Neural crest cell (in vitro differentiated cells): ENCODE data around the gene CERS6. TPM values are rescaled to one million over a fixed set of nuclear protein-coding genes. Genes with fewer than 3 reads are reported as not detected.

Experiments used
- DNase-seq: peaks from one replicate; pipeline ENCODE4 v3.0.0; 2021; ENCODE audit warnings: low read depth, mixed read lengths, low spot score
- H3K27ac Mint-ChIP-seq: one replicate; pipeline ENCODE4 v1.8.0; 2021; ENCODE audit warnings: mild to moderate bottlenecking, mixed read lengths; ENCODE audit not compliant: unreplicated experiment
- H3K27me3 Mint-ChIP-seq: 2 replicates; pipeline ENCODE4 v1.8.0; 2021; ENCODE audit warnings: low read depth, mild to moderate bottlenecking, mixed read lengths
- H3K36me3 Mint-ChIP-seq: 2 replicates; pipeline ENCODE4 v1.8.0; 2021; ENCODE audit warnings: low read depth, mild to moderate bottlenecking, mixed read lengths
- H3K4me1 Mint-ChIP-seq: 2 replicates; pipeline ENCODE4 v1.8.0; 2021; ENCODE audit warnings: mixed read lengths
- H3K4me3 Mint-ChIP-seq: one replicate; pipeline ENCODE4 v1.8.0; 2021; ENCODE audit warnings: mild to moderate bottlenecking, mixed read lengths
- H3K9me3 Mint-ChIP-seq: 2 replicates; pipeline ENCODE4 v1.8.0; 2021; ENCODE audit warnings: mixed read lengths
- CTCF ChIP-seq: fragments of 200-600 bp; sonication (generic); conservative IDR thresholded peaks from 2 replicates; pipeline ENCODE4 v1.5.0; 2021; ENCODE audit warnings: antibody characterized with exemption, mild to moderate bottlenecking
- total RNA-seq: library from RNA; stranded (reverse); gene quantifications from 2 replicates; pipeline ENCODE4 v1.2.1, GENCODE V29; 2021

CERS6 gene
- total RNA-seq, 1 donor from 2014 or later: 27.4 TPM

GRCh38 chr2:168436840-168437239 lies 19.2 kb upstream of the CERS6 start:
- no peak for TF ChIP-seq CTCF
- no peaks in the 10 kb centered on the region for H3K9me3 Mint-ChIP-seq
- H3K36me3 Mint-ChIP-seq: no peaks in the 10 kb centered on the region
- H3K27me3 Mint-ChIP-seq: no peaks in the 10 kb centered on the region
- H3K27ac Mint-ChIP-seq: no peak overlapping the region
- no peak overlapping the region for H3K4me3 Mint-ChIP-seq
- H3K4me1 Mint-ChIP-seq: peaks cover 11% of the 10 kb centered on the region
- no peak for DNase-seq

GRCh38 chr2:168438553-168438952 lies 17.5 kb upstream of the CERS6 start:
- no peaks in the 10 kb centered on the region for H3K9me3 Mint-ChIP-seq
- DNase-seq: no peak
- no peaks in the 10 kb centered on the region for H3K4me1 Mint-ChIP-seq
- no peak overlapping the region for H3K27ac Mint-ChIP-seq
- H3K36me3 Mint-ChIP-seq: no peaks in the 10 kb centered on the region
- TF ChIP-seq CTCF: no peak
- no peak overlapping the region for H3K4me3 Mint-ChIP-seq
- H3K27me3 Mint-ChIP-seq: no peaks in the 10 kb centered on the region

- no peak for DNase-seq
- no peak overlapping the region for H3K27ac Mint-ChIP-seq
- H3K27me3 Mint-ChIP-seq: no peaks in the 10 kb centered on the region
- no peaks in the 10 kb centered on the region for H3K36me3 Mint-ChIP-seq
- no peak for TF ChIP-seq CTCF
- no peak overlapping the region for H3K4me3 Mint-ChIP-seq
- H3K4me1 Mint-ChIP-seq: no peaks in the 10 kb centered on the region
- H3K9me3 Mint-ChIP-seq: peaks cover 4% of the 10 kb centered on the region
Observed at GRCh38 chr2:168439536-168439935, 16.5 kb upstream of the CERS6 start.

- H3K27ac Mint-ChIP-seq: no peak overlapping the region
- H3K36me3 Mint-ChIP-seq: peaks cover 5% of the 10 kb centered on the region
- H3K4me1 Mint-ChIP-seq: no peaks in the 10 kb centered on the region
- H3K9me3 Mint-ChIP-seq: peaks cover 12% of the 10 kb centered on the region
- H3K27me3 Mint-ChIP-seq: no peaks in the 10 kb centered on the region
- no peak for TF ChIP-seq CTCF
- no peak overlapping the region for H3K4me3 Mint-ChIP-seq
- no peak for DNase-seq
Observed at GRCh38 chr2:168441214-168441872, 14.7 kb upstream of the CERS6 start.

- Mint-ChIP-seq H3K4me3 (no peak overlapping the region), H3K27me3 (no peaks in the 10 kb centered on the region), H3K4me1 (no peaks in the 10 kb centered on the region), H3K36me3 (peaks cover 10% of the 10 kb centered on the region), H3K27ac (no peak overlapping the region), H3K9me3 (peaks cover 19% of the 10 kb centered on the region)
- DNase-seq: no peak
- TF ChIP-seq CTCF: no peak
Observed at GRCh38 chr2:168443818-168444217, 12.3 kb upstream of the CERS6 start.
